ENCODE results near the gene DLAT.
"Not testable (repeated sequence)": the region's sequence is repeated elsewhere in the genome, so short reads cannot be mapped to it uniquely, and the experiment has no call there.

The DLAT gene

DNA sequence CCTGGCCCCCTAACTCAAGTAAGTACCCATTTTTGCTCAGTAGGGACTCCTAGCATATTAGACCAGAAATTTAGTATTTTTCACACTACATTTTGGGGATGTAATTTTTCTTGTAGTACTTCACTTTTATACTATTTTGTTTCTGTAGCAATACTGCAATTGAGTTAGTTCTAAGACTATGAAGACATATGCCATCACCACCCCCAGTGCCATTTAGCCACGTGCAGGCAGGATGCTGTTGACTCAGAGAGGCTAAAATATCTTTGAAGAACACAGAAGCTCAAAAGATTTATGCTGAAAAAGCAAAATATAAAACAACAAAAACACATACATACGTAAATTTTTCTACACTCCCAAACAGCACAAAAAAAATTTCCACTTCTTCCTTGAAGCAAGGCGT is 29.1 kb upstream of the DLAT start:
- no peak overlapping the region for H3K27ac ChIP-seq
- no peak for TF ChIP-seq CTCF (conservative IDR thresholded peaks at IDR 0.05)

GRCh38 chr11:111996669-111997068 is 28.5 kb upstream of the DLAT start:
- not testable (repeated sequence) for H3K27ac ChIP-seq
- peak; percentile 71 for TF ChIP-seq CTCF (conservative IDR thresholded peaks at IDR 0.05)

GRCh38 chr11:111999111-111999510 is 26.1 kb upstream of the DLAT start:
- no peak for TF ChIP-seq CTCF (conservative IDR thresholded peaks at IDR 0.05)
- H3K27ac ChIP-seq, result no peak overlapping the region

GRCh38 chr11:112000703-112001102 is 24.5 kb upstream of the DLAT start:
- TF ChIP-seq CTCF (conservative IDR thresholded peaks at IDR 0.05), result no peak
- no peak overlapping the region for H3K27ac ChIP-seq

GRCh38 chr11:112002491-112003216 is 22.6 kb upstream of the DLAT start:
- TF ChIP-seq CTCF (conservative IDR thresholded peaks at IDR 0.05), result no peak
- no peak overlapping the region for H3K27ac ChIP-seq

DNA sequence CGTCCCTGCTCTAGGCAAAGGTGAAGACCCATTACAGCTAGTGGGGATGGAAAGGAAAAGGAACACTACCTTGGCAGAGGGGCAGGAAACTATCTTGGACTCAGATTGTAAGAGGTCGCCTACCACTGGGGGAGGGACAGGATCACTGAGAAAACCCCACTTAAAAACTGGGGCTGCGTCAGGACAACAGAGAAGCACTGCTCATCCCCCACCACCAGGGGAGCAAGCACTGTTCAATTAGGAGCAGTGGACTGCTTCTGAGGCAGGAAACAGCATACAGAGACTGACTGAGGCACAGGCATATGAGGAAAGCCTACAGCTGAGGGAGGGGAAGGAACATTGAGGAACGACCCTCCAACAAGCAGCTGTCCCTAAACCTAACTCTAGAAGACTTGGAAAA is 20.8 kb upstream of the DLAT start:
- TF ChIP-seq CTCF (conservative IDR thresholded peaks at IDR 0.05), result peak; percentile 27; the same call in 1 of the 2 replicates
- H3K27ac ChIP-seq, result no peak overlapping the region

DNA sequence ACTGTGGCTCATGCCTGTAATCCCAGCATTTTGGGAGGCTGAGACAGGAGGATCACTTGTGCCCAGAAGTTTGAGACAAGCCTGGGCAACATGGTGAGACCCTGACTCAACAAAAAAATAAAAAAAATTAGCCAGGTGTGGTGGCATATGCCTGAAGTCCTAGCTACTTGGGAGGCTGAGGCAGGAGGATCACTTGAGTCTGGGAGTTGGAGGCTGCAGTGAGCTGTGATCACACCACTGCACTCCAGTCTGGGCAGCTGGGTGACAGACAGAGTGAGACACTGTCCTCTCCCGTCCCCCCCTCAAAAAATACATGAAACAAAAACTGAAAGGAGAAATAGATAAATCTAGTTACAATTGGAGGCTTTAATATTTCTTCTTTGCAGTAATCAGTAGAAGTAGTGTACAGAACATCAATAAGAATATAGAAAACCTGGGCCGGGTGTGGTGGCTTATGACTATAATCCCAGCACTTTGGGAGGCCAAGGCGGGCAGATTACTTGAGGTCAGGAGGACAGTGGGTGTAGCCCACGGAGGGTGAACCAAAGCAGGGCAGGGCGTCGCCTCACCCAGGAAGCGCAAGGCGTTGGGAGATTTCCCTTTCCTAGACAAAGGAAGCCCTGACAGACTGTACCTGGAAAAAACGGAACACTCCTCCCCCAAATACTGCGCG is 19.6 kb upstream of the DLAT start:
- no peak for TF ChIP-seq CTCF (conservative IDR thresholded peaks at IDR 0.05)
- H3K27ac ChIP-seq, result peak overlapping the region; percentile 16; the same call in 1 of the 2 replicates

DNA sequence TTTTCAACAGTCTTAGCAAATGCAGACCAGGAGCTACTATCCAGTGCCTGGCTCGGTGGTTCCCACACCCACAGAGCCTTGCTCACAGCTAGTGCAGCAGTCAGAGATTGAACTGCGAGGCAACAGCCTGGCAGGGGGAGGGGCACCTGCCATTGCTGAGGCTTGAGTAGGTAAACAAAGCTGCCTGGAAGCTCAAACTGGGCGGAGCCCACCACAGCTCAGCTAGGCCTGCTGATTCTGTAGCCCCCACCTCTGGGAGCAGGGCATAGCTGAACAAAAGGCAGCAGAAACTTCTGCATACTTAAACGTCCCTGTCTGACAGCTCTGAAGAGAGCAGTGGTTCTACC is 19.1 kb upstream of the DLAT start:
- H3K27ac ChIP-seq, result peak overlapping the region; percentile 16; the same call in 1 of the 2 replicates

GRCh38 chr11:112011451-112011850 is 13.8 kb upstream of the DLAT start:
- not testable (repeated sequence) for H3K27ac ChIP-seq

All from VCaP (cell line).